ENCODE data around the gene MYO15B. TPM values are rescaled to one million over a fixed set of nuclear protein-coding genes. Genes with fewer than 3 reads are reported as not detected.

MYO15B gene
- total and polyA plus RNA-seq, 2 of the 4 experiments (the other 2 are of a cell fraction), result 0.18 to 0.65 TPM

GRCh38 chr17:75635610-75636202 is 48.1 kb downstream of the MYO15B start (continued):
- TF ChIP-seq CTCF (conservative IDR thresholded peaks at IDR 0.05; ENCODE audit: low read depth, low read length) (no peak), SMC3 (IDR thresholded peaks at IDR 0.05; ENCODE audit: low read depth, low read length) (no peak)

All from IMR-90 (cell line).